ENCODE measurements around the gene UBQLN4.
A peak's percentile ranks its signal among the peaks of the same experiment; 100 is the strongest.
"Not testable (repeated sequence)": the region's sequence is repeated elsewhere in the genome, so short reads cannot be mapped to it uniquely, and the experiment has no call there.

UBQLN4 gene

GRCh38 chr1:156073110-156073687 is 19.6 kb upstream of the UBQLN4 start:
- TF ChIP-seq, protein P1, sequence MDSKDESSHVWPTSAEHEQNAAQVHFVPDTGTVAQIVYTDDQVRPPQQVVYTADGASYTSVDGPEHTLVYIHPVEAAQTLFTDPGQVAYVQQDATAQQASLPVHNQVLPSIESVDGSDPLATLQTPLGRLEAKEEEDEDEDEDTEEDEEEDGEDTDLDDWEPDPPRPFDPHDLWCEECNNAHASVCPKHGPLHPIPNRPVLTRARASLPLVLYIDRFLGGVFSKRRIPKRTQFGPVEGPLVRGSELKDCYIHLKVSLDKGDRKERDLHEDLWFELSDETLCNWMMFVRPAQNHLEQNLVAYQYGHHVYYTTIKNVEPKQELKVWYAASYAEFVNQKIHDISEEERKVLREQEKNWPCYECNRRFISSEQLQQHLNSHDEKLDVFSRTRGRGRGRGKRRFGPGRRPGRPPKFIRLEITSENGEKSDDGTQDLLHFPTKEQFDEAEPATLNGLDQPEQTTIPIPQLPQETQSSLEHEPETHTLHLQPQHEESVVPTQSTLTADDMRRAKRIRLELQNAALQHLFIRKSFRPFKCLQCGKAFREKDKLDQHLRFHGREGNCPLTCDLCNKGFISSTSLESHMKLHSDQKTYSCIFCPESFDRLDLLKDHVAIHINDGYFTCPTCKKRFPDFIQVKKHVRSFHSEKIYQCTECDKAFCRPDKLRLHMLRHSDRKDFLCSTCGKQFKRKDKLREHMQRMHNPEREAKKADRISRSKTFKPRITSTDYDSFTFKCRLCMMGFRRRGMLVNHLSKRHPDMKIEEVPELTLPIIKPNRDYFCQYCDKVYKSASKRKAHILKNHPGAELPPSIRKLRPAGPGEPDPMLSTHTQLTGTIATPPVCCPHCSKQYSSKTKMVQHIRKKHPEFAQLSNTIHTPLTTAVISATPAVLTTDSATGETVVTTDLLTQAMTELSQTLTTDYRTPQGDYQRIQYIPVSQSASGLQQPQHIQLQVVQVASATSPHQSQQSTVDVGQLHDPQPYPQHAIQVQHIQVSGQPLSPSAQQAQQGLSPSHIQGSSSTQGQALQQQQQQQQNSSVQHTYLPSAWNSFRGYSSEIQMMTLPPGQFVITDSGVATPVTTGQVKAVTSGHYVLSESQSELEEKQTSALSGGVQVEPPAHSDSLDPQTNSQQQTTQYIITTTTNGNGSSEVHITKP (tag by site-specific recombination; IDR thresholded peaks at IDR 0.05), result peak; percentile 94
- no peak for TF ChIP-seq ZNF629 (tag by site-specific recombination; IDR thresholded peaks at IDR 0.05)
- peak; percentile 5 for TF ChIP-seq ZBTB17 (tag by site-specific recombination; IDR thresholded peaks at IDR 0.05)
- TF ChIP-seq ZNF311 (tag by site-specific recombination; IDR thresholded peaks at IDR 0.05; ENCODE audit: borderline replicate concordance), result no peak
- ChIA-PET CTCF (interaction anchor here (0.7 to 1.2 kb wide), 4 partner anchors 9 to 372 kb away, joined by 3 to 7 read pairs (median 4); no protein-coding TSS in a partner anchor), POLR2A (interaction anchor here (1.0 kb wide), 1 partner anchor 129 kb away, joined by 3 read pairs; no protein-coding TSS in a partner anchor)
- peaks cover 0 to 26% of the 10 kb centered on the region in 2 experiments; a peak in 1 of 3 replicates for H3K36me3 ChIP-seq (ENCODE audit: control insufficient read depth in 2 of 2, insufficient read depth in 1 of 2, low read length in 2 of 2)
- no peak overlapping the region for H3K4me3 ChIP-seq (ENCODE audit: low read depth, low read length)
- H3K4me1 ChIP-seq (ENCODE audit: control insufficient read depth, insufficient read depth, low read length), result peaks cover 7% of the 10 kb centered on the region; the same call in 1 of the 2 replicates
- no peak overlapping the region for H3K27ac ChIP-seq (ENCODE audit: extremely low read depth, low read depth, low read length)
- H3K9me3 ChIP-seq (ENCODE audit: control insufficient read depth, insufficient read depth, low read depth, low read length), result no peaks in the 10 kb centered on the region

- TF ChIP-seq, protein P1 (tag by site-specific recombination; IDR thresholded peaks at IDR 0.05), result peak; percentile 90
- no peak for TF ChIP-seq ZNF404 (tag by site-specific recombination; IDR thresholded peaks at IDR 0.05)
- peaks cover 0 to 17% of the 10 kb centered on the region in 2 experiments; a peak in 1 of 3 replicates for H3K36me3 ChIP-seq (ENCODE audit: control insufficient read depth in 2 of 2, insufficient read depth in 1 of 2, low read length in 2 of 2)
- H3K27ac ChIP-seq (ENCODE audit: extremely low read depth, low read depth, low read length), result no peak overlapping the region
- no peaks in the 10 kb centered on the region for H3K9me3 ChIP-seq (ENCODE audit: control insufficient read depth, insufficient read depth, low read depth, low read length)
- ChIA-PET CTCF (interaction anchor here (0.7 to 1.1 kb wide), 2 partner anchors 18 to 24 kb away, joined by 3 to 5 read pairs; no protein-coding TSS in a partner anchor), POLR2A (no interaction called here)
- peaks cover 7% of the 10 kb centered on the region; the same call in 1 of the 2 replicates for H3K4me1 ChIP-seq (ENCODE audit: control insufficient read depth, insufficient read depth, low read length)
- H3K4me3 ChIP-seq (ENCODE audit: low read depth, low read length), result no peak overlapping the region
These were observed 18.7 kb upstream of the UBQLN4 start for GRCh38 chr1:156072251-156072650.

- H3K4me3 ChIP-seq (ENCODE audit: low read depth, low read length); H3K4me1 ChIP-seq (ENCODE audit: control insufficient read depth, insufficient read depth, low read length); H3K27ac ChIP-seq (ENCODE audit: extremely low read depth, low read depth, low read length); POLR2A ChIA-PET; H3K36me3 ChIP-seq (ENCODE audit: control insufficient read depth in 2 of 2, insufficient read depth in 1 of 2, low read length in 2 of 2); H3K9me3 ChIP-seq (ENCODE audit: control insufficient read depth, insufficient read depth, low read depth, low read length): not testable (repeated sequence)
- peak; percentile 94 for TF ChIP-seq ZNF121 (tag by site-specific recombination; IDR thresholded peaks at IDR 0.05)
- CTCF ChIA-PET, result interaction anchor here (1.1 to 1.2 kb wide), 2 partner anchors 25 to 133 kb away, joined by 3 to 5 read pairs; no protein-coding TSS in a partner anchor
These were observed 17.8 kb upstream of the UBQLN4 start for GRCh38 chr1:156071332-156071816.

GRCh38 chr1:156070548-156070947 is 16.9 kb upstream of the UBQLN4 start:
- peaks cover 0 to 2% of the 10 kb centered on the region in 2 experiments; a peak in 1 of 3 replicates for H3K36me3 ChIP-seq (ENCODE audit: control insufficient read depth in 2 of 2, insufficient read depth in 1 of 2, low read length in 2 of 2)
- no peak overlapping the region for H3K27ac ChIP-seq (ENCODE audit: extremely low read depth, low read depth, low read length)
- ChIA-PET POLR2A (no interaction called here), CTCF (interaction anchor here (1.2 kb wide), 1 partner anchor 133 kb away, joined by 3 read pairs; no protein-coding TSS in a partner anchor)
- H3K4me3 ChIP-seq (ENCODE audit: low read depth, low read length), result no peak overlapping the region
- peaks cover 7% of the 10 kb centered on the region; the same call in 1 of the 2 replicates for H3K4me1 ChIP-seq (ENCODE audit: control insufficient read depth, insufficient read depth, low read length)
- no peaks in the 10 kb centered on the region for H3K9me3 ChIP-seq (ENCODE audit: control insufficient read depth, insufficient read depth, low read depth, low read length)
- TF ChIP-seq ZNF335 (tag by site-specific recombination; conservative IDR thresholded peaks at IDR 0.05), result no peak
- no peak for TF ChIP-seq MEIS1 (CRISPR knock-in tag; IDR thresholded peaks at IDR 0.05; ENCODE audit: borderline replicate concordance)
- TF ChIP-seq, protein P2, sequence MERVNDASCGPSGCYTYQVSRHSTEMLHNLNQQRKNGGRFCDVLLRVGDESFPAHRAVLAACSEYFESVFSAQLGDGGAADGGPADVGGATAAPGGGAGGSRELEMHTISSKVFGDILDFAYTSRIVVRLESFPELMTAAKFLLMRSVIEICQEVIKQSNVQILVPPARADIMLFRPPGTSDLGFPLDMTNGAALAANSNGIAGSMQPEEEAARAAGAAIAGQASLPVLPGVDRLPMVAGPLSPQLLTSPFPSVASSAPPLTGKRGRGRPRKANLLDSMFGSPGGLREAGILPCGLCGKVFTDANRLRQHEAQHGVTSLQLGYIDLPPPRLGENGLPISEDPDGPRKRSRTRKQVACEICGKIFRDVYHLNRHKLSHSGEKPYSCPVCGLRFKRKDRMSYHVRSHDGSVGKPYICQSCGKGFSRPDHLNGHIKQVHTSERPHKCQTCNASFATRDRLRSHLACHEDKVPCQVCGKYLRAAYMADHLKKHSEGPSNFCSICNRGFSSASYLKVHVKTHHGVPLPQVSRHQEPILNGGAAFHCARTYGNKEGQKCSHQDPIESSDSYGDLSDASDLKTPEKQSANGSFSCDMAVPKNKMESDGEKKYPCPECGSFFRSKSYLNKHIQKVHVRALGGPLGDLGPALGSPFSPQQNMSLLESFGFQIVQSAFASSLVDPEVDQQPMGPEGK (tag by site-specific recombination; IDR thresholded peaks at IDR 0.05), result no peak
- TF ChIP-seq, protein P3, sequence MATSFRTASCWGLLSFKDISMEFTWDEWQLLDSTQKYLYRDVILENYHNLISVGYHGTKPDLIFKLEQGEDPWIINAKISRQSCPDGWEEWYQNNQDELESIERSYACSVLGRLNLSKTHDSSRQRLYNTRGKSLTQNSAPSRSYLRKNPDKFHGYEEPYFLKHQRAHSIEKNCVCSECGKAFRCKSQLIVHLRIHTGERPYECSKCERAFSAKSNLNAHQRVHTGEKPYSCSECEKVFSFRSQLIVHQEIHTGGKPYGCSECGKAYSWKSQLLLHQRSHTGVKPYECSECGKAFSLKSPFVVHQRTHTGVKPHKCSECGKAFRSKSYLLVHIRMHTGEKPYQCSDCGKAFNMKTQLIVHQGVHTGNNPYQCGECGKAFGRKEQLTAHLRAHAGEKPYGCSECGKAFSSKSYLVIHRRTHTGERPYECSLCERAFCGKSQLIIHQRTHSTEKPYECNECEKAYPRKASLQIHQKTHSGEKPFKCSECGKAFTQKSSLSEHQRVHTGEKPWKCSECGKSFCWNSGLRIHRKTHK (tag by site-specific recombination; IDR thresholded peaks at IDR 0.05), result no peak
- no peak for TF ChIP-seq TCF7L2 (IDR thresholded peaks at IDR 0.05; ENCODE audit: borderline replicate concordance, low read depth, low read length)
- TF ChIP-seq, protein P4, sequence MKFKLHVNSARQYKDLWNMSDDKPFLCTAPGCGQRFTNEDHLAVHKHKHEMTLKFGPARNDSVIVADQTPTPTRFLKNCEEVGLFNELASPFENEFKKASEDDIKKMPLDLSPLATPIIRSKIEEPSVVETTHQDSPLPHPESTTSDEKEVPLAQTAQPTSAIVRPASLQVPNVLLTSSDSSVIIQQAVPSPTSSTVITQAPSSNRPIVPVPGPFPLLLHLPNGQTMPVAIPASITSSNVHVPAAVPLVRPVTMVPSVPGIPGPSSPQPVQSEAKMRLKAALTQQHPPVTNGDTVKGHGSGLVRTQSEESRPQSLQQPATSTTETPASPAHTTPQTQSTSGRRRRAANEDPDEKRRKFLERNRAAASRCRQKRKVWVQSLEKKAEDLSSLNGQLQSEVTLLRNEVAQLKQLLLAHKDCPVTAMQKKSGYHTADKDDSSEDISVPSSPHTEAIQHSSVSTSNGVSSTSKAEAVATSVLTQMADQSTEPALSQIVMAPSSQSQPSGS (tag by site-specific recombination; IDR thresholded peaks at IDR 0.05; ENCODE audit: low read depth), result no peak
